Measurements from ENCODE around the gene ORAI2.

DNA sequence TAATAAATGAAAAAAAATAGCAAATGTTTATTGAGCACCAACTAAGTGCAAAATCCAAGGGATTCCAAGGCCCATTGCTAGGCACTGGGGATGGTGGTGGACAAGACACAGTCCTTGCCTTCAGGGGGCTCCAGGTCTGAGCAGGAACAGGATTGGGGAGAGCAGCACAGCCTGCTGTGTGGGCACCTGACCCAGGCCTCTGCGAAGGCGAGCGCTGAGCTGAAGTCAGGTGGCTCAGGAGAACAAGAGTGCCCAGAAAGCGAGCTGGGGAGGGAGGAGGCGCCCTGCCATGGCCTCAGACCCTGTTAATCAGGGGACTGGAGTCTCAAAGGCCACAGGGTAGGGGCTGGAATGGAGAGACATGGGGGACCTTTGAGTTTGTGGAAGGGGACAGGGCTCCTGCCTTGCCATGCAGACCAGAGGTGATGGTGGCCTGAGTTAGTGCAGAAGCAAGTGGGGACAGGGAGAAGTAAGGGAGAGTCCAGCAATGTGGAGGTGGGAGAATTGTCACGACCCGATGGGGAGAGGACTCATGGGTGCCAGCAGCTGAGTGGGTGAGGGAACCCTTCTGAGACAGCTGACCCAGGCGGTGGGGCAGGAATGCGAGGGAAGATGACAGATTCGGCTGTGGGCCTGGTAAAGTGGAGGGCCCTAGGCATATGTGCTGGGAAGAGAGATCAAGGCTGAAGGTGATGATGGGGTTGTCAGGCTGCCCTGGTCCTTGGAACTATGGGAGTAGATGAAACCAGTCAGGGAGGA lies 4.1 kb upstream of the ORAI2 start:
- TF ChIP-seq, protein P1, sequence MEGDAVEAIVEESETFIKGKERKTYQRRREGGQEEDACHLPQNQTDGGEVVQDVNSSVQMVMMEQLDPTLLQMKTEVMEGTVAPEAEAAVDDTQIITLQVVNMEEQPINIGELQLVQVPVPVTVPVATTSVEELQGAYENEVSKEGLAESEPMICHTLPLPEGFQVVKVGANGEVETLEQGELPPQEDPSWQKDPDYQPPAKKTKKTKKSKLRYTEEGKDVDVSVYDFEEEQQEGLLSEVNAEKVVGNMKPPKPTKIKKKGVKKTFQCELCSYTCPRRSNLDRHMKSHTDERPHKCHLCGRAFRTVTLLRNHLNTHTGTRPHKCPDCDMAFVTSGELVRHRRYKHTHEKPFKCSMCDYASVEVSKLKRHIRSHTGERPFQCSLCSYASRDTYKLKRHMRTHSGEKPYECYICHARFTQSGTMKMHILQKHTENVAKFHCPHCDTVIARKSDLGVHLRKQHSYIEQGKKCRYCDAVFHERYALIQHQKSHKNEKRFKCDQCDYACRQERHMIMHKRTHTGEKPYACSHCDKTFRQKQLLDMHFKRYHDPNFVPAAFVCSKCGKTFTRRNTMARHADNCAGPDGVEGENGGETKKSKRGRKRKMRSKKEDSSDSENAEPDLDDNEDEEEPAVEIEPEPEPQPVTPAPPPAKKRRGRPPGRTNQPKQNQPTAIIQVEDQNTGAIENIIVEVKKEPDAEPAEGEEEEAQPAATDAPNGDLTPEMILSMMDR (IDR thresholded peaks at IDR 0.05; ENCODE audit: low read depth, low read length) = no peak
- no peak for TF ChIP-seq EZH2phosphoT487 (IDR thresholded peaks at IDR 0.05; ENCODE audit: low read depth)

Measured in OCI-LY3 (cell line).